PC-3 (cell line): ENCODE data around the gene KCNJ10. TPM values are rescaled to one million over a fixed set of nuclear protein-coding genes. Genes with fewer than 3 reads are reported as not detected.

Experiments used
- ATAC-seq: fragments of 200-7000 bp; cut with Tn5 transposase; 2 replicates; pipeline ENCODE4 v1.9.1; 2020; ENCODE audit warnings: mild to moderate bottlenecking, moderate library complexity
- BruUV-seq: library from RNA; stranded (reverse); fragments of 400-500 nt; replicated peaks from 2 replicates; lab custom pipeline; 2021; lab: Mats Ljungman, UMichigan
- CTCF ChIA-PET: fragments of 300-600 bp; sonication (Branson Sonifier 250); formaldehyde crosslinking; loops from one replicate; lab custom pipeline; 2022; ENCODE audit warnings: antibody characterized with exemption; lab: Charles Lee
- POLR2A ChIA-PET: fragments of 300-600 bp; sonication (Branson Sonifier 250); formaldehyde crosslinking; loops from one replicate; lab custom pipeline; 2022; ENCODE audit warnings: antibody characterized with exemption; ENCODE audit not compliant: unreplicated experiment; lab: Charles Lee
- DNase-seq: peaks from one replicate; pipeline ENCODE4 v3.0.0-alpha.2; 2015
- H2AFZ ChIP-seq: fragments of 300-600 bp; sonication (generic); 2 replicates; pipeline ENCODE4 v1.6.0; 2016; ENCODE audit warnings: antibody characterized with exemption, low read length
- H3F3A ChIP-seq: fragments of 300-600 bp; sonication (generic); one replicate; pipeline ENCODE4 v1.6.0; 2017; ENCODE audit warnings: antibody characterized with exemption, low read length, control low read depth, mild to moderate bottlenecking; ENCODE audit not compliant: unreplicated experiment
- H3K27ac ChIP-seq: fragments of 300-600 bp; sonication (generic); 2 replicates; pipeline ENCODE4 v1.5.1; 2016; ENCODE audit warnings: mild to moderate bottlenecking, low read length
- H3K27me3 ChIP-seq: fragments of 300-600 bp; sonication (generic); 2 replicates; pipeline ENCODE4 v1.6.1; 2016; ENCODE audit warnings: low read length, mixed read lengths
- H3K36me3 ChIP-seq: fragments of 300-600 bp; sonication (generic); 2 replicates; pipeline ENCODE4 v1.6.1; 2016; ENCODE audit warnings: low read depth, mixed run types, low read length, mixed read lengths
- H3K4me1 ChIP-seq: fragments of 300-600 bp; sonication (generic); 2 replicates; pipeline ENCODE4 v1.5.1; 2016; ENCODE audit warnings: low read length; ENCODE audit not compliant: insufficient read depth
- H3K4me2 ChIP-seq: fragments of 300-600 bp; sonication (generic); 2 replicates; pipeline ENCODE4 v1.6.0; 2016; ENCODE audit warnings: low read length
- H3K4me3 ChIP-seq: fragments of 300-600 bp; sonication (generic); 2 replicates; pipeline ENCODE4 v1.5.1; 2016; ENCODE audit warnings: mild to moderate bottlenecking, low read length, mixed read lengths
- H3K79me2 ChIP-seq: fragments of 300-600 bp; sonication (generic); 2 replicates; pipeline ENCODE4 v1.6.1; 2017; ENCODE audit warnings: low read length, mixed read lengths
- H3K9ac ChIP-seq: fragments of 300-600 bp; sonication (generic); 2 replicates; pipeline ENCODE4 v1.6.0; 2016; ENCODE audit warnings: mild to moderate bottlenecking, low read length
- H3K9me2 ChIP-seq: fragments of 300-600 bp; sonication (generic); replicated peaks from 2 replicates; pipeline ENCODE4 v1.6.1; 2016; ENCODE audit warnings: mixed run types, low read length, mixed read lengths
- H3K9me3 ChIP-seq: fragments of 300-600 bp; sonication (generic); 2 replicates; pipeline ENCODE4 v1.6.1; 2016; ENCODE audit warnings: low read length, mixed read lengths
- H4K20me1 ChIP-seq: fragments of 300-600 bp; sonication (generic); 2 replicates; pipeline ENCODE4 v1.6.1; 2016; ENCODE audit warnings: low read length, mixed read lengths
- CTCF ChIP-seq: fragments of 300-600 bp; sonication (generic); conservative IDR thresholded peaks from 2 replicates; pipeline ENCODE4 v1.5.1; 2017; ENCODE audit warnings: antibody characterized with exemption, low read depth, mild to moderate bottlenecking, low read length
- EZH2 ChIP-seq: fragments of 300-600 bp; sonication (generic); IDR thresholded peaks from one replicate; pipeline ENCODE4 v1.6.1; 2017; ENCODE audit warnings: antibody characterized with exemption, mild to moderate bottlenecking, low read length; ENCODE audit not compliant: unreplicated experiment
- EZH2phosphoT487 ChIP-seq: fragments of 300-600 bp; sonication (generic); IDR thresholded peaks from 2 replicates; pipeline ENCODE4 v1.6.1; 2018; ENCODE audit warnings: mild to moderate bottlenecking, antibody characterized with exemption, low read length, borderline replicate concordance
- intact Hi-C: fragments of 100-400 bp; cut with micrococcal nuclease; formaldehyde crosslinking; loops from 2 replicates; pipeline ENCODE4 v1.9.0; 2023
- total RNA-seq: library from RNA; depleted of rRNA; stranded (reverse); fragments of >200 nt; gene quantifications from 2 replicates; pipeline ENCODE4 v1.2.3, GENCODE V29; 2014

KCNJ10 gene
- total RNA-seq, 1 experiment from 2014 or later: 0.15 TPM

- TF ChIP-seq EZH2 (no peak), EZH2phosphoT487 (no peak), CTCF (no peak)
- H3F3A ChIP-seq: no peaks in the 10 kb centered on the region
- no peak overlapping the region for H3K4me2 ChIP-seq
- no peak for DNase-seq
- H3K4me1 ChIP-seq: peaks cover 19% of the 10 kb centered on the region
- H3K79me2 ChIP-seq: no peaks in the 10 kb centered on the region
- no peak for ATAC-seq
- no peak overlapping the region for H2AFZ ChIP-seq
- H3K9me2 ChIP-seq: 0 out of 2 replicates have a peak, but pooled peaks cover 8% of the 10 kb centered on the region
- H3K27ac ChIP-seq: no peak overlapping the region
- H3K27me3 ChIP-seq: no peaks in the 10 kb centered on the region
- ChIA-PET CTCF (no interaction called here), POLR2A (no interaction called here)
- no peaks in the 10 kb centered on the region for H3K9me3 ChIP-seq
- intact Hi-C loops: no loop called here
- no peak overlapping the region for H3K4me3 ChIP-seq
- no TSS peak for BruUV-seq
- no peak overlapping the region for H3K9ac ChIP-seq
- no peaks in the 10 kb centered on the region for H3K36me3 ChIP-seq
- no peaks in the 10 kb centered on the region for H4K20me1 ChIP-seq
These were observed 80.0 kb downstream of the KCNJ10 start for GRCh38 chr1:159990005-159990404.

DNA sequence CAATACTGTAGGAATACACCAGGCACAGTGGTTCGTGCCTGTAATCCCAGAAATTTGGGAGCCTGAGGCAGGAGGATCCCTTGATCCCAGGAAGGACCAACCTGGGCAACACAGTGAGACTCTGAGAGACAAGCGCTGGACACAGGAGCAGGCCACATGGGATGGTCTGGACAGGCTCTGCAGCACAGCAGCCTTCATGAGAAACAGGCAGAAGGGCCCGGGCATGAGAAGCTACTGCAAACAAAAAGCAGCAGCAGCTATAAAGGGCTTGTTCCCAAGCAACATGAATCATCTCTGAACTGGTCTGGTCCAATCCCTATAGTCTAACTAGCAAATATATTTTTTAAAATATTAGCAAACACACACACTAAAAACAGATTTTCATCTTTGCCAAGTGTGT, 80.4 kb downstream of the KCNJ10 start:
- no TSS peak for BruUV-seq
- Histone ChIP-seq H3K9me2 (0 out of 2 replicates have a peak, but pooled peaks cover 8% of the 10 kb centered on the region), H2AFZ (no peak overlapping the region), H3K4me3 (no peak overlapping the region), H3K27me3 (no peaks in the 10 kb centered on the region), H3K79me2 (no peaks in the 10 kb centered on the region), H3K9ac (no peak overlapping the region), H3K36me3 (no peaks in the 10 kb centered on the region), H3K9me3 (no peaks in the 10 kb centered on the region), H3F3A (no peaks in the 10 kb centered on the region), H3K27ac (no peak overlapping the region), H3K4me1 (peaks cover 19% of the 10 kb centered on the region), H3K4me2 (no peak overlapping the region), H4K20me1 (no peaks in the 10 kb centered on the region)
- CTCF ChIA-PET: no interaction called here
- POLR2A ChIA-PET: no interaction called here
- TF ChIP-seq CTCF (no peak), EZH2 (no peak), EZH2phosphoT487 (no peak)
- ATAC-seq (peak; percentile 74), DNase-seq (peak; percentile 14)
- intact Hi-C loops: no loop called here

GRCh38 chr1:159988006-159988405, 82.0 kb downstream of the KCNJ10 start:
- H2AFZ ChIP-seq: no peak overlapping the region
- no TSS peak for BruUV-seq
- no peak overlapping the region for H3K27ac ChIP-seq
- no peaks in the 10 kb centered on the region for H3K36me3 ChIP-seq
- TF ChIP-seq EZH2 (no peak), EZH2phosphoT487 (no peak), CTCF (no peak)
- ATAC-seq (no peak), DNase-seq (no peak)
- H3K9me2 ChIP-seq: 0 out of 2 replicates have a peak, but pooled peaks cover 8% of the 10 kb centered on the region
- peaks cover 7% of the 10 kb centered on the region; the same call in 1 of the 2 replicates for H3K27me3 ChIP-seq
- CTCF ChIA-PET: no interaction called here
- POLR2A ChIA-PET: no interaction called here
- H3F3A ChIP-seq: no peaks in the 10 kb centered on the region
- H3K4me3 ChIP-seq: no peak overlapping the region
- H3K4me1 ChIP-seq: peaks cover 19% of the 10 kb centered on the region
- no peak overlapping the region for H3K9ac ChIP-seq
- no peak overlapping the region for H3K4me2 ChIP-seq
- no peaks in the 10 kb centered on the region for H4K20me1 ChIP-seq
- H3K79me2 ChIP-seq: no peaks in the 10 kb centered on the region
- intact Hi-C loops: no loop called here
- H3K9me3 ChIP-seq: no peaks in the 10 kb centered on the region
